GM18498 (cell line): ENCODE measurements around the gene DAG1.

Source experiments
- ATAC-seq: cut with Tn5 transposase; IDR thresholded peaks from one replicate; pipeline ENCODE4 v1.9.1; 2021; ENCODE audit warnings: mild to moderate bottlenecking, moderate library complexity; ENCODE audit not compliant: unreplicated experiment

The DAG1 gene

DNA sequence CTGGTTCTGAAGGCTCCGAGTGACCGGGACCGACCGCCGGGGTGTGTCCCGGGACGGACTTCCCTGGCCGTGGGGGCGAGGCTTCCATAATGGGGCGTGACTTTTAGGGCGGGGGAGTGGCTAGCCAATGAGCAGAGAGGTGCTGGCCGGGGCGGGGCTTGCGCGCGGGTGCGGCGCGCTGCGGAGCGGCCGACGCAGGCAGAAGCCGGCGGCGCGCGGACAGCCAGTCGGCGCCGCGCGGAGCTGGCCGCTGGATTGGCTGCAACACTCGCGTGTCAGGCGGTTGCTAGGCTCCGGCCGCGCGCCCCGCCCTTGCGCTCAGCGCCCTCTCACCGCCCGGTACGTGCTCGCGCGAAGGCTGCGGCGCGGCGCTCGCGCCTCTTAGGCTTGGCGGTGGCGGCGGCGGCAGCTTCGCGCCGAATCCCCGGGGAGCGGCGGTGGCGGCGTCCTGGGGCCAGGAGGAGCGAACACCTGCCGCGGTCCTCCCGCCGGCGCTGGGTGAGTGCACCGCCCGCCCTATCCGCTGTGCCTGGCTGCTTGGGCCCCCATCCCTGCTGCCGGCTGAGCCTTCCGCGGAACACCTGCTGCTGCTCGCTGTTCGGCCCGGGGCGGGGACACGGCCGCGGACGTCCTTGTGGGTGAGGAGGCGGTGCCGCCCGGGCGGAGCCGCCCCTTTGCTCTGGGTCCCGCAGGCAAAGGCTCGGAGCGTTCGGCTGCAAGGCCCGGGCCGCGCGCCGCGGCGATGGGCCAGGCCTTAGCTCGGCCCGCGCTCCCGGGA lies at the start of gene DAG1:
Gene DAG1, plus strand, starts transcription at position 332 of the 778 bp plus-strand sequence. CDS start 40,268 bp downstream, outside the sequence.
- ATAC-seq, result peak; percentile 82

DNA sequence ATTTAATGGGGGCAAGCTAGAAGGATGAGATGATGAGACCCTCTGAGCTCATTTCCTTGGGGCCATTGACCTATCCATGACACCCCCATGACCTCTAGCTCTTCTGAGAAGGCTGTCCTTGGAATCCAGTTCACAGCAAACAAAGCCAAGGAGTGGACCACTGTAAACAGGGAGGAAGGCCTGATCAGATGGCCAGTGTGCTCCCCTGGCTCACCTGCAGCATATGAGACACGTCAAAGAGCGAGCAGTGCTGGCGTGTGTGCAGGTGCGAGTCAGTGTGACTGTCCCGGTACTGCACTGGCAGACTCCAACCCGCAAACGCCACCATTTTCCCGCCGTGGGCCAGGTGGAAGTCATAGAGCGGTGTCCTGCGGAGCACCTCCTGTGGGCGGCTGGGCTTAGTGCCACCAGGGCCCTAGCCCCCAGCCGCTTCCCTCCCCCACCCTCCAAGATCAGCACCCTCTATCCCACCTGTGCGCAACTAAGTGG lies 48.1 kb upstream of the DAG1 start:
- no peak for ATAC-seq

DNA sequence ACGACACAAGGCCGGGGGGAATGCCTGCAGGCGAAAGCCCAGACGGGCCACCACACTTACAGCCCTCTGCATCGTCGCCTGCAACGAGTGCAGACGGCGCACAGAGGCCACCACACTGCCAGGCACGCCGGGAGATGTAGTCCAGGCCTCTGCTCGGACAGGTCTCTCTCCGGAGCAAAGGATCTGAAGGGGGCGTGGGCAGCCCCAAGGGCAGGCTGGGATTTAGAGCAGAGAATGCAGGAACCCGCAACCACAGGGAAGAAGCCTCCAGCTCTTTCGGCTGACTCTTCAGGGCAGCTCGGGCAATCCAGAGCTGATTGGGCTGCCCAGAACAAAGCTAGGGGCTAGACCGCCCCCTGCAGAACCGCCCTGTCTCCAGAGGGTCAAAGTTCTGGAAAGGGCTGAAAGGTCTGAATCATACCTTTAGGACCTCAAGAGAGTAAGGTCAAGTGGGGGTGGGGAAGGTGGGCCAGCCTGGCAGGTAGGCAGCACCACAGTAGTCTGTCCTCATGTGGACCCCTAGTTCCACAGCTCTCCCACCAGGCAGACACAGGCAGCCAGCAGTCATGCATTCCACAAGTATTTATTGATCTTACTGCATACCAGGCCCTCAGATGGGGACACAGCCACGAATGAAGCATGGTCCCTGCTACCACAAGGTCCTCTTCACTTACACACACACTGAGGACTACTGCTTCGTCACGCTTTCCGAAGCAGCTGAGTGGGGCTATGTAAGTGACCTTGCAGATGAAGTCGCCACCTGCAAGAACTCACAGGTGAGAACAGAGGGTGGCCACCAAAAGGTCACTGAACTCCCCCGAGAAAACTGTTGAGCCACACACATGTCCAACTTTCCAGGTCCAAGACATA lies 47.5 kb upstream of the DAG1 start, which contains the start of gene AMT:
Gene AMT, minus strand, starts transcription at position 95 of the 870 bp plus-strand sequence. Its CDS starts 23 bp downstream, at position 72.
- no peak for ATAC-seq

DNA sequence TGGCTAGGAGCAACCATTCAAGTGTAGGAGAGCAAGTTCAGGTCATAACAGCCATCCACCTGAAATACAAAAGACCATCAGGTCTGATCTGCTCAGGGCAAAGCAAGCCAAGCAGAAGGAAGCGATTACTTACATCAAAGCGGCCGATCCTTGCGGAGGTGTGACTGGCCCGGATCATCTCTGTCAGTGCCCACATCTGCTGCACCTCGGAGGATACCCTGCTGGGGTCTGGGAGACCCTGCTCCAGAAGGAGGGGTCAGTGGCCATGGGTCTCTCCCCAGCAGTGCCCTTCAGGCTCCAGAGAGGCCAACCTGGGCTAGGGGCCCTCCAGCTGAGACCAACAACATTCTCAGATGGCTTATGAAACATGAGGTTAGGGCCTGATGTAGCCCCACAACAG lies 45.3 kb upstream of the DAG1 start:
- ATAC-seq, result no peak

DNA sequence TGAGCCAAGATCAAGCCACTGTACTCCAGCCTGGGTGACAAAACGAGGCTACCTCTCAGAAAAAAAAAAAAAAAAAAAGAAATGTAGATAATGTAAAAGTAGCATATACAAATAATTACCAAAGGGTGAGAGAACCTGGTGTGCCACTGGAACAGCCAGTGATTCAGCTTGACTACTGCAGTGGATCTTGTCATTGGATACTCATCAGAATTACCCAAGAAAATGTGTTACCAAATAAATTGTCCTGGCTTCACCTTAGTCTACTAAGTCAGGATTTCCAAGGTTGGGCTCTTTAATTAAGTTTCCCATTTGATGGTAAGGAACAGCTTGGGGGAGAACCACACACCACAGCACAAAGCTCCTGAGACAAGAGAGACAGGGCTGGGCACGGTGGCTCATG lies 42.5 kb upstream of the DAG1 start:
- ATAC-seq, result no peak

DNA sequence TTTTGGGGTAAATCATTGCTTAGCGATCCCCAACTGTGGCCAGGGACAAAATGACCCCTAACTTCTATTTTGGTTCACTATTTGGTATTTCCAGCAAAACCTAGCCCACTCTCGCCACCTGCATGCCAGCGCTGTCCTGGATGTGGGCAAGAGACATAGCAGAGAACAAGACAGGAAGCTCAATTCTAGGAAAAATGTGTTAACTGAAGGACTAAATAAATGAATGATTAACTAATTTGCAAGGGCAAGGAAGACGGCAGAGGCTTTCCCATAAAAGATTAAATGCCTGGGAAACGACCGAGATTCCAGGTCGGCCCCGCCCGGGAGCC lies 41.4 kb upstream of the DAG1 start:
- no peak for ATAC-seq

DNA sequence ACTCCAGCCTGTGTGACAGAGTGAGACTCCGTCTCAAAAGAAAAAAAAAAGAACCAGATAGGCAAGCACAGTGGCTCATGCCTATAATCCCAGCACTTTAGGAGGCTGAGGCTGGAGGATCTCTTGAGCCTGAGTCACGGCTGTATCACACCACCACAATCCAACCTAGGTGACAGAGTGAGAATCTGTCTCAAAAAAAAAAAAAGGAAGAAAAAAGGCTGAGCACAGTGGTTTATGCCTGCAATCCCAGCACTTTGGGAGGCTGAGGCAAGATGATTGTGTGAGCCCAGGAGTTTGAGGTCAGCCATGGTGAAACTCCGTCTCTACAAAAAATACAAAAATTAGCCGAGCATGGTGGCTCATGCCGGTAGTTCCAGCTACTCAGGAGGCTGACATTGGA lies 35.3 kb upstream of the DAG1 start:
- ATAC-seq, result no peak

DNA sequence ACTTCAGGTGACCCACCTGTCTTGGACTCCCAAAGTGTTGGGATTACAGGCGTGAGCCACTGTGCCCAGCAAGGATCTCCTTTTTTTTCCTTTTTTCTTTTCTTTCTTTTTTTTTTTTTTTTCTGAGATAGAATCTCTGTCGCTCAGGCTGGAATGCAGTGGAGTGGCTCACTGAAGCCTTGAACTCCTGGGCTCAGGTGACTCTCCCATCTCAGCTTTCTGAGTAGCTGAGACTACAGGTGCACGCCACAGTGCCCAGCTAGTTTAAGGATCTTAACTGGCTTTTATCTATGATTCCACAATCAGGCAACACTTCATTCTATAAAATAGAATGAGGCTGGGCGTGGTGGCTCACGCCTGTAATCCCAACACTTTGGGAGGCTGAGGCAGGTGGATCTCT lies 24.7 kb upstream of the DAG1 start:
- ATAC-seq, result no peak

DNA sequence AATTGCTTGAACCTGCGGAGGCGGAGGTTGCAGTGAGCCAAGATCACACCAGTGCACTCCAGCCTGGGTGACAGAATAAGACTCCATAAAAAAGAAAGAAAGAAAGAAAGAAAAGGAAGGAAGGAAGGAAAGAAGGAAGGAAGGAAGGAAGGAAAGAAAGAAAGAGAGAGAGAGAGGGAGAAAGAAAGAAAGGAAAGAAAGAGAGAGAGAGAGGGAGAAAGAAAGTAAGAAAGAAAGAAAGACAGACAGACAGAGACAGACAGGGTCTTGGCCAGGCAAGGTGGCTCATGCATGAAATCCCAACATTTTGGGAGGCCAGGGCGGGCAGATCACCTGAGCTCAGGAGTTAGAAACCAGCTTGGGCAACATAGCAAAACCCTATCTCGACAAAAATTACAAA lies 16.4 kb upstream of the DAG1 start:
- no peak for ATAC-seq

DNA sequence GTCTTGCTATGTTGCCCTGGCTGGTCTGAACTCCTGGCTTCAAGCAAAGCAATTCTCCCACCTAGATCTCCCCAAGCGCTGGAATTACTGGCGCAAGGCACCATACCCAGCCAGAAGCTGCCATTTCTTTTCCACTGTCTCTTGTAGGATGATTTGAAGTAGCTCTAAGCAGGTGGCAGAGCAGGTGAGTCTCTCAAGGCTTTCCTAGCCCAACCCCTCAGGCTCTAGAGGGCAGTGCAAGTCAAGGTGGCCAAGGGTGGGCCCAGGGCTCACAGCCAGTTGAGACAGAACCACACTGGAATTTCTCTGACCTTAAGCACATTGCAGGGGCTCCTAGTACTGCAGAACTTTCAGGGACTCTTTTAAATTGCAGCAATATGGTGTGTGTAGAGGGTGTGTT lies 15.6 kb upstream of the DAG1 start:
- no peak for ATAC-seq

DNA sequence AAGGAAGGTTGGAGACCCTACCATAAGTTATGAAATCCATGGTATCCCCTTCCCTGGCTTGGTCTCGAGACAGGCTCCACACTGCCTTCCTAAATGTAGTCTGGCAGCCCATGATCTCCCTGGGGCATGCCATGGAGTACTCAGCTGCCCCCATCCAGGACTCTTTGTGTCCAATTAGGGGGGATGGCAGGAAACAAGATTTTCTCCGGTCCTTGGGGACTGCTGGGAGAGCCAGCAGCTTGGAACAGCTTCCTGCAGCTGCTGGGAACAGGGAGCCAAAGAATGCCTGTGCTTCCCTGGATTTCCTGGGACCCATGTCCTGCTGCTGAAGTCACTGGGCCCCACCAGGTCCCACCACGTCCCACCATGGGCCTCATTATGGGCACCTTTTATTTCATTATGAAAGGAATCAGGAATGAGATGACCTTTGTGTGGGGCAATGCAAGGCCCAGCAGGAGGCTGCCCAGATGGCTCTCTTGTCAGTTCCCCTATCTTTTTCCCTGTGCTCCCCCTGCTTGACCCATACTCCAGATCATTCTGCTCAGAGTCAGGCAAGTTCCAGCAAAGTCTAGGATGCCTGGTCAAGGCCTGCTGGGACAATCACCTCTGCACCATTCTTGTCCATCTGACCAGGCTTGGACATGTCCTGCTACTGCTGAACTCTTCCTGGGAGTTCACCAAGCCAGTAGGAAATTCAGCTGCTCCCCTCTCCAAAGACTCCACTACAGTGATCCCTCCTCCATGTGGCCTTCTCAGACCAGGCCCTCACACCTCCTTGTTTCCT lies 15.0 kb upstream of the DAG1 start:
- no peak for ATAC-seq

DNA sequence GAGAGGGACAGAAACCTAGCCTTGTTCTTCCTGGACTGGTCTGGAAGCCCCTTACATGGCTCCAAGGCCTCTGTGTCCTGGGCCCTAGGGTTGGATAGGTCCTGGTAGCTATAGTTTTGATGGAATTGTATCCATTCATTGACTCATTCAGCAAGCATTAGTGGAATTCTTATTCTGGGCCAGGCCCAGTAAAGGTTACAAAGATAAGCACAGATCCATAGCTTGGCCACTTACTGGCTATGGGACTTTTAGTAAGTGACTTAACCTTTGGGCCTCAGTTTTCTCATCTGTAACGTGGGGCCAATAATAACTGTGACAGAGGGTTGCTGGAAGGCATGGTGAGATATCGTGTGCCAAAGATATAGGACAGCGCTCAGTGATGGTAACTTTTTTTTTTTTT lies 13.6 kb upstream of the DAG1 start:
- ATAC-seq, result no peak

DNA sequence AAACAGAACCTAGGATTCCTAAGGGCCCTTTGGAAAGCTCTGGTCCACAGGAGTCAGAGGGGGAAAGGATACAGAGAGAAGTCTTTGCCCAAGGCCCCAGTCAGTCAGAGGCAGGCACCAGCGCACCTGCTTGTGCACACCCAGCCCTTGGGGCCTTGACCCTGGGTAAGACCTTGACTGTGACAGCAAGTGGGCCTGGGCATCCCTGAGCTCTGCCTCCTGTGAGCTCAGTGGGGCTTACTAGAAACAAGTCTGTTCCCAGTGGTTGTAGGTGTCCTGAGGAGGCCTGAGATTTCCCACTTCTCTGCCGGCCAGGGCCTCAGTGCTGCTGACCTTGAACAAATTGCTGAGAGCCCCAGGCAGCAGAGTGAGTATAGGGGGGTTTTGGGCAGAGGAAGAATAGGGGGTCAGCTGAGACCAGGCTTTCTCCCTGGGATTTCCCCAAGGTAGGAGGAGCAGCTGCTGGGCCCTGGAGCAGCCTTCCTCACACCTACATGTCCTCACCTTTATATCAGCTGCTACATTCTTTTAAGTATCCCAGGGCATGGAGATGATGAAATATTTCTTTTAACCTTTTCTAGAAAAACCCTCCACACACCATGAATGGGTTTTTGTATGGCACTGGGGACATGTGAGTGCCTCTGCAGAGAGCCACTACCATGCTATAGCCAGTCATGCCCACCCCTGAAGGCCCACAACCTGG lies 9.7 kb upstream of the DAG1 start:
- no peak for ATAC-seq

DNA sequence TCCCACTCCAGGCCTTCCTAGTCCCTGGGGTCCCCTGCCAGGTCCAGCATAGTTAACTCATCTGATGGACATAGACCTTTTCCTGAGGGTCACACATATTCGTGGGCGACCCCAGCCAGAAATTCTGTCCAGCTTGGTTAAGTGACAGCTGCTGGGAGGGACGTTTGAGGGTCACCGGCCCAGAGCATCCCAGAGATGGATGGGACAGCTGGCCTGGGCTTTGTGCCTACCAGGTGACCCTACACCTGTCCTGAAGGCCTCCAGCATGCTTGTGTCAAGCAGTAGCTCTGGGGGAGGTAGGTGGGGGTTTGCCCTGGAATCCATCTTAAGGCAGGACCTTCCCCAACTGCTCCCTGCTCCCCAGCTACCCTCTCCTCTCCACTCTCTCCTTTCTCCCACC lies 9.1 kb upstream of the DAG1 start:
- ATAC-seq, result no peak

DNA sequence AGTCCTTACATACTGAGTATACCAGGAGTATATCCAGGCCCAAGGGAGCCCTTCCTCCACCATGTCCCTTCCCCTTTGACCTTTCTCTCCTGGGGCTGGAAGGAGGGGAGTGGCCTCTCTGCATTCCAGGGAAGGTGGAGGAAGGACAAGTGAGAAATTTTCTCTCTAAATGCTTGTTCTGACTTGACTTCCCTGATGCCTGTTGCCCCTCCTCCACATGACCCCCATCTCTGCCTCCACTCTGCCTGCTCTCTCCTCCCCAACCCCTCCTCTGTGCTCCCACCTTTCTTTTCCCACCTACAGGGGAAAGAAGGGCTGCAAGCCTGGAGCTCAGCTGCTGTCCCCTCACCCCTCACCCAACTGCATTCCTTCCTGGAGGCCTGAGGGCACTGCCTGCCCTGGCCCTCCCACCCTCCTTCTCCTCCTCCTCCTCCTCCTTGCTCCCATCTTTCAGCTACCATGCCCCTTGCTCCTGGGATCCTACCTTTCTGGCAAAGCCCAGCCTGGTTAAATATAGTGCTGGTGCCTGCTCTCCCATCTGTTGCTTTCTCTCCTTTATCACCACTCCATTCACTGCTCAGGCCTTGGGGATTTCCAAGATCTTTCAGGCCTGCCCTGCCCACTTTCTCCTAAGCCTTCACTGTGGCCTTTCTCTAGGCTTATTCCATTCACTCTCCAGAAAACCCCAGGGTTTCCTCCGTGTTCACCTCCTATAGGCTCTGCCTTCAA lies 8.5 kb upstream of the DAG1 start:
- no peak for ATAC-seq

DNA sequence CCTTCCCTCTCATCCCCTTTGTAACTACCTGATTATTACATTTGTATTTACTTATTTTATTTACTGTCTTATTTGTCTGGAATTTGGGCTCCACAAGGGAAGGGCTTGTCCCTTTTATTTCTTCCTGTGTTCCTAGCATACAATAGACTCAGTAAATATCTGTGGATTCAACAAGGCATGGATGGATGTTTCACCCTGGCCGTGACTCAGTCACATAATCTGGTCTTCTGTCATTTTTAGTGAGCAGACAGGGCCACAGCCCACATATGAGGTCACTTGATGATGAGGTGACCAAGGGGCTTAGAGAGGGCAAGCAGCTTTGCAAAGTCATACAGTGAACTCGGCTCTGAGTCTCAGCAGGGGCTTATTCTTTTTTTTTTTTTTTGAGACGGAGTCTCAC lies 7.8 kb upstream of the DAG1 start:
- ATAC-seq, result no peak

DNA sequence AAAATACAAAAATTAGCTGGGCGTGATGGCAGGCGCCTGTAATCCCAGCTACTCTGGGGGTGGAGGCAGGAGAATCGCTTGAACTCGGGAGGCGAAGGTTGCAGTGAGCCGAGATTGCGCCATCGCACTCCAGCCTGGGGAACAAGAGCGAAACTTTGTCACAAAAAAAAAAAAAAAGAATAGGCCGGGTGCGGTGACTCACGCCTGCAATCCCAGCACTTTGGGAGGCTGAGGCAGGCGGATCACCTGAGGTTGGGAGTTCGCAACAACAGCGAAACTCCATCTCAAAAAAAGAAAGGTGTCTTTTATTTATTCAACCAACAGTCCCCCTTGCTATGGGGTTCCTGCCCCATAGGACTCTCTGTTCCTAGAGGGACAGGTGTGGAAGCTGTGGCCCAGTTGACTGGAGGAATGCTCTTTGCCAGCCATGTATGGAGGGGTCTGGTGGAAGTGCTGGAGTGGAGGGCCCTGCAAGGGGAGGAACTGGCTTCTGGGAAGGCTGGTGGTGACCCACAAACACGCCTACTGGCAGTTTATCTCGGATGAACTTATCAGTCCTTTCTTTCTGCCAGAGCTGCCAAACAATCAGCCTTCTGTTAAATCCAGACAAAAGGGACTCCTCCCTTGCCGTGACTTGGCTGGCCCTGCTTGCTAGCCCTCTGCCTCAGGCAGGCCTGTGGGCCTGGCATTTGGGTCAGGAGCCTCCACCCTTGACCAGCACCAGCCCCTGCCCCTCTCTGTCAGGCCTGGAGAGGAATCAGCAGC lies 4.6 kb upstream of the DAG1 start:
- no peak for ATAC-seq

DNA sequence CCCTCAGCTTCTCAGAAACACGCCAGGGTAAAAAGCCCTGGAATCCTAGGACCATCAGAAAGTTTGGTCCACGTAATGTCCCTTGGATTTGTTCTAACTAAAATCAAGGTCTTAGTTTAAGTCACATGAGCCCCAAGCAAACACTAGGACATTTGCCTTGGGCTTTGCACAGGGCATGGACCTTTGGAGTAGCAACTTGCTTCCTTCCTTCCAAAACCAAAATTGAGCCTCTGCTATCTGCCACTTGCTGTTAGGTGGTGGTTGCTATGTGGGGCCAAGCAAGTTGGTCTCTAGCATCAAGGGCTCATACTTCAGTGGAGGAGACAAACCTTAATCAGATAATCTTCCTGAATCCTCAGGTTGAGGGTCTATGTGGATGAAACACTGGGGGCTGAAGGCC lies 4.0 kb upstream of the DAG1 start:
- ATAC-seq, result no peak
